GM12878 (cell line): Measurements from ENCODE around the gene TMEM82.

Source experiments
- CTCF ChIP-seq, 3 experiments: IDR thresholded peaks in 2 of 3; conservative IDR thresholded peaks in 1 of 3; 2 replicates each; pipeline ENCODE4 v1.5.1; 2011; ENCODE audit warnings: low read depth in 3 of 3, low read length in 3 of 3, mild to moderate bottlenecking in 3 of 3, control low read depth in 2 of 3, moderate library complexity in 2 of 3, inconsistent platforms in 1 of 3, mixed read lengths in 1 of 3; ENCODE audit not compliant: control insufficient read depth in 2 of 3, insufficient read depth in 1 of 3; ENCODE audit errors: extremely low read depth in 1 of 3
- RAD21 ChIP-seq: IDR thresholded peaks from 2 replicates; pipeline ENCODE4 v1.6.1; 2011; ENCODE audit warnings: mild to moderate bottlenecking, low read depth, low read length, moderate library complexity; ENCODE audit not compliant: insufficient read depth

GRCh38 chr1:15767941-15768340 lies 25.6 kb downstream of the TMEM82 start:
- no peak for TF ChIP-seq CTCF (IDR thresholded peaks at IDR 0.05 in 2 of 3, conservative IDR thresholded peaks at IDR 0.05 in 1 of 3; ENCODE audit: control insufficient read depth in 2 of 3, extremely low read depth in 1 of 3, insufficient read depth in 1 of 3, low read depth in 3 of 3, low read length in 3 of 3)
- TF ChIP-seq RAD21: no peak
